Cardiac fibroblast (primary cell): ENCODE measurements around the gene CFTR.
A peak's percentile ranks its signal among the peaks of the same experiment; 100 is the strongest.

Experiments used
- DNase-seq, 2 donors: peaks; one replicate each; pipeline versions ENCODE4 v3.0.0 to v3.0.0-alpha.2; 2010; ENCODE audit warnings: low read depth in 2 of 2
- H3K4me3 ChIP-seq, 2 donors: replicated peaks in 1 of 2; 1 replicate in 1 of 2; 2 replicates in 1 of 2; pipeline ENCODE4 v1.5.1; 2011; ENCODE audit warnings: low read depth in 2 of 2, low read length in 2 of 2, mild to moderate bottlenecking in 2 of 2, moderate library complexity in 1 of 2
- TF ChIP-seq, protein P1 (sequence below): IDR thresholded peaks from one replicate; pipeline ENCODE4 v1.5.1; 2011; ENCODE audit warnings: low read depth, mild to moderate bottlenecking, low read length, inconsistent platforms

Gene CFTR

DNA sequence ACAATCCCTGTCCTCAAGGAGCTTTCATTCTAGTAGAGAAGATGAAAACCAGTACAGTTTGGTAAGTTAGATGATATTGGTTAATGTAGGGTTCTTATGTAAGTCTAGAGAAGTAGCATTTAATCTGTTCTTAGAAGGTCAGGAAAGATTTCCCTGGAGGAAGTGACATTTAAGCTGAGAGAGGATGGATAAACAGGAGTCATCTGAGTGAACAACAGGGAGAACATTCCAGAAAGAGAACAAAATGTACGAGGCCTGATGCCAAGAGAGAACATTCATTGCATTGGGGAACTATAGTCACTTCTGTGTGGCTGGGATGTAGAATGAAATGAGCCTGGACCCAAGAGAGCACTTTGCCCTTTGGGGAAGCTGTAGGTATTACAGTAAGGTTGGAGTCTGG is 88.0 kb downstream of the CFTR start:
- no peak overlapping the region for H3K4me3 ChIP-seq
- peak; percentile 40 to 59 for DNase-seq
- TF ChIP-seq, protein P1, sequence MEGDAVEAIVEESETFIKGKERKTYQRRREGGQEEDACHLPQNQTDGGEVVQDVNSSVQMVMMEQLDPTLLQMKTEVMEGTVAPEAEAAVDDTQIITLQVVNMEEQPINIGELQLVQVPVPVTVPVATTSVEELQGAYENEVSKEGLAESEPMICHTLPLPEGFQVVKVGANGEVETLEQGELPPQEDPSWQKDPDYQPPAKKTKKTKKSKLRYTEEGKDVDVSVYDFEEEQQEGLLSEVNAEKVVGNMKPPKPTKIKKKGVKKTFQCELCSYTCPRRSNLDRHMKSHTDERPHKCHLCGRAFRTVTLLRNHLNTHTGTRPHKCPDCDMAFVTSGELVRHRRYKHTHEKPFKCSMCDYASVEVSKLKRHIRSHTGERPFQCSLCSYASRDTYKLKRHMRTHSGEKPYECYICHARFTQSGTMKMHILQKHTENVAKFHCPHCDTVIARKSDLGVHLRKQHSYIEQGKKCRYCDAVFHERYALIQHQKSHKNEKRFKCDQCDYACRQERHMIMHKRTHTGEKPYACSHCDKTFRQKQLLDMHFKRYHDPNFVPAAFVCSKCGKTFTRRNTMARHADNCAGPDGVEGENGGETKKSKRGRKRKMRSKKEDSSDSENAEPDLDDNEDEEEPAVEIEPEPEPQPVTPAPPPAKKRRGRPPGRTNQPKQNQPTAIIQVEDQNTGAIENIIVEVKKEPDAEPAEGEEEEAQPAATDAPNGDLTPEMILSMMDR: no peak

DNA sequence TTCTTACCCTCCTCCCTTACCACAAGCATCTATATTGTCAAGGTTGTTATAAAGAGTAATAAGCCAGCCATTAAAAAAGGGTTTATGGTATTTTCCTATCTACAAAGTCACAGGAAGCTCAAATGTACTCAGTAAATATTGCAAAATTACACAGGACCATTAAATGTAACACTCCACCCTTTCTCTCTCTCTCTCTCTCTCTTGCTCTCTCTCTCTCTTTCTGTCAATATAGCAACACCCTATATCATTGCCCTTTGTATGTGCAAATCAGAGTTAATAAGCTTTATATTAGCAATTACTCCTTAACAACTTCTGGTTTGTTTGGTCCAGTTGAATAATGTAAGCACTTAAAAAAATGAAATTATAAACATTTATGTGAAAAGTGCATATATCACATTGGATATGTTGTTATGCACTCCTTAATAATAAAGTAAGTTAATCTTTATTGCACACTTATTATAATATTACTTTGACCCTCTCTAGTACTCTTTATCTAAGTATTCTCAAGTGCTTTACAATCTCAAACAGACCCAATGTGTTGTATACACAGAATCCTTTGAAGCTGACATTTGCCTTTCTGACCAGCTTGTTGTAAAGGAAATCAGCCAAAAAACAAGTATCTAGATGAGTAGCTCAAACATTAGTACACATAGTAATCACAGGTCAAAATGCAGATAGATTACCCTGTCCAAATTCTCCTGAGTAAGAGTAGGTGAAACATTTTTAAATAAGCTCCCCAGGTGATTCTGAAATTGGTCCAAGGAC is 93.2 kb downstream of the CFTR start:
- DNase-seq: no peak
- TF ChIP-seq, protein P1: no peak
- no peak overlapping the region for H3K4me3 ChIP-seq

DNA sequence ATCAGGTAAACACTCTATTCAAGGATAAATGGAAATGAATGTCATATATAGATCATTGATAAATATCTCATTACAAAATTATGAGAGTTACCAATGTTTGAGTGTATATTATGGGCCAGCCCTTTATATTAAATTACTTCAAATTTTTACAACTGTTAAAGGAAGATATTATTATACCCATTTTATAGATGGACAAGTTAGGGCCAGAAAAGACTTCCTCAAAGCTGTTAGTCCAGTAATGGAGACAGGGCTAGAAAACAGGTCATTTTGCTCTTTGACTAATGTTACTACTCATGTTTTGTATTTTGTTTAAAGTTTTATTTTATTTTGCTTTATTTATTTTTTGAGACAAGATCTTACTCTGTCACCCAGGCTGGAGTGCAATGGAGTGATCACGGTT is 101.6 kb downstream of the CFTR start:
- TF ChIP-seq, protein P1: no peak
- no peak overlapping the region for H3K4me3 ChIP-seq
- no peak for DNase-seq

DNA sequence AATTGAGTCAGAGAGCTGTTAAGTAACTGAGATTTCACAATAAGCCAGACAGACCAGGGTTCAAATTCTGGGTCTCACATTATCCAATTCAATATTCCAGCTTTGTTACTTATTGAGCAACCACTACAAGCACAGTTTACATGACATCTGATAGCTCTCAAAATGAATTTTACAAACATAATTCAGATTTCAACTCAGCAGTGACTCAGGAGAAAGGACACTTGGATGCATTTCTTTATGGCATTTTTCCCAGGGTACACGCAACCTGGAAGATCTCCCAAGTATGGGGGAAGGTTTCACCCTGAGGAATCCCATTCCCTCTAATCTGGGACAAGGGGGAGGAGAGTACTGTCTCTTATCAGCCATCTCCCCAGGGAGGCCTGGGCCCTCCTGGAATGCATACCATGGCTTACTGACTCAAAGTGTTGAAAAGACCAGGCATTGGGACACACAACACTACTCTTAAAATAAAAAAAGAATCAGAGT is 102.4 kb downstream of the CFTR start:
- TF ChIP-seq, protein P1: no peak
- H3K4me3 ChIP-seq: no peak overlapping the region
- peak; percentile 90 to 99 for DNase-seq

DNA sequence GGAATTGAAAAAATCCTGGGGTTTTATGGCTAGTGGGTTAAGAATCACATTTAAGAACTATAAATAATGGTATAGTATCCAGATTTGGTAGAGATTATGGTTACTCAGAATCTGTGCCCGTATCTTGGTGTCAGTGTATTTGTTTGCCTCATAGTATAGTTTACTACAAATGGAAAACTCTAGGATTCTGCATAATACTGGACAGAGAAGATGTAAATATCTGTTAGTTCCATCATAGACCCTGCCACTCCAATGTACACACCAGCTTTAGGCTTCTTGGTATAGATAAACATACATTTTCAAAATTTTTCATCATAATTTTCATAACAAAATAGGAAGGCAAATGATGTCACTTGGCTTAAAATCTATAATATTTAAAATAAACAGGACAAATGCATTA is 108.1 kb downstream of the CFTR start:
- TF ChIP-seq, protein P1: no peak
- DNase-seq: no peak
- no peak overlapping the region for H3K4me3 ChIP-seq

DNA sequence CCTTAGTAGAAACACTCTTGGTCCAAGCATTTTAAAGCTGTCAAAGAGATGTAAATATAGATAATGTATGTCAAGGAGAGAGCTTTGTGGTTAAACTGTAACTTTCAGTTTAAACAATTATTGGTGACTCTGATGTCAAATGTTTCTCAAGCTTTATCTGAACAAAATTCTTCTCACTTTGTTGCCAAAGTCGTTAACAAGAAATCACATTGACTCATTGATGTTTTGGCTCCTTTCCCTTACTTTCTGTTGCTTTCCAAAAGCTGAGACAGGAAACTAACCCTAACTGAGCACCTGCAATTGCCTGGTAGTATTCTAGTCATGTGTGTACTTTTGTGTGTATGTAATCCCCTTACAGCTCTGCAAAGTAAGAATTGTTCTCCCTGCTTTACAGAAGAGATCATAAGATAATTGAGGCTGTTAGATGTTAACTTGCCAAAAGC is 108.5 kb downstream of the CFTR start:
- TF ChIP-seq, protein P1: no peak
- peak; percentile 32 to 59 for DNase-seq

DNA sequence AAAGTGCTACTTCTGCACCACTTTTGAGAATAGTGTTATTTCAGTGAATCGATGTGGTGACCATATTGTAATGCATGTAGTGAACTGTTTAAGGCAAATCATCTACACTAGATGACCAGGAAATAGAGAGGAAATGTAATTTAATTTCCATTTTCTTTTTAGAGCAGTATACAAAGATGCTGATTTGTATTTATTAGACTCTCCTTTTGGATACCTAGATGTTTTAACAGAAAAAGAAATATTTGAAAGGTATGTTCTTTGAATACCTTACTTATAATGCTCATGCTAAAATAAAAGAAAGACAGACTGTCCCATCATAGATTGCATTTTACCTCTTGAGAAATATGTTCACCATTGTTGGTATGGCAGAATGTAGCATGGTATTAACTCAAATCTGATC is 110.4 kb downstream of the CFTR start:
- no peak for DNase-seq
- H3K4me3 ChIP-seq: no peak overlapping the region
- TF ChIP-seq, protein P1: no peak

More for the DNA sequence above, 108.5 kb downstream of the CFTR start:
- no peak overlapping the region for H3K4me3 ChIP-seq
